GM12872 (cell line): ENCODE data around the gene LRRN4.

Experiments used
- TF ChIP-seq, protein P1 (sequence below): IDR thresholded peaks from 3 replicates; pipeline ENCODE4 v1.5.1; 2011; ENCODE audit warnings: low read depth, mild to moderate bottlenecking, low read length, moderate library complexity; ENCODE audit not compliant: insufficient read depth

The LRRN4 gene

DNA sequence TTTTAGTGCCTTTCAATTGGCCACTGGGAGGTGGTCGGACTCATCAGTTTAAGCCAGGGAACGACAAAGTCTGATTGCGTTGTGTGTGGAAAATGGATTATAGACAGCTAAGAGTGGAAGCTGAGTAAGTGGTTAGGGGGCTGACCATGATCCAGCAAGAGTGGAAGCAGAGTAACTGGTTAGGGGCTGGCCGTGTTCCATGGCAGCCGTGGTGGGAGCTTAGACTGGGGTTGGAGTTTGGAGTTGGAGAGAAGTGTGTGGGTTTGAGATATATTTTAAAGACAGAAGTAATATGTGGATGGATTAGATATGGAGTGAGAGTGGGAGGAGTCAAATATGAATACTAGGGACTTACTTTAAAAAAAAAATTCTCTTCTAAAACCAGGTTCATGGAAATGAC is 41.7 kb downstream of the LRRN4 start:
- TF ChIP-seq, protein P1, sequence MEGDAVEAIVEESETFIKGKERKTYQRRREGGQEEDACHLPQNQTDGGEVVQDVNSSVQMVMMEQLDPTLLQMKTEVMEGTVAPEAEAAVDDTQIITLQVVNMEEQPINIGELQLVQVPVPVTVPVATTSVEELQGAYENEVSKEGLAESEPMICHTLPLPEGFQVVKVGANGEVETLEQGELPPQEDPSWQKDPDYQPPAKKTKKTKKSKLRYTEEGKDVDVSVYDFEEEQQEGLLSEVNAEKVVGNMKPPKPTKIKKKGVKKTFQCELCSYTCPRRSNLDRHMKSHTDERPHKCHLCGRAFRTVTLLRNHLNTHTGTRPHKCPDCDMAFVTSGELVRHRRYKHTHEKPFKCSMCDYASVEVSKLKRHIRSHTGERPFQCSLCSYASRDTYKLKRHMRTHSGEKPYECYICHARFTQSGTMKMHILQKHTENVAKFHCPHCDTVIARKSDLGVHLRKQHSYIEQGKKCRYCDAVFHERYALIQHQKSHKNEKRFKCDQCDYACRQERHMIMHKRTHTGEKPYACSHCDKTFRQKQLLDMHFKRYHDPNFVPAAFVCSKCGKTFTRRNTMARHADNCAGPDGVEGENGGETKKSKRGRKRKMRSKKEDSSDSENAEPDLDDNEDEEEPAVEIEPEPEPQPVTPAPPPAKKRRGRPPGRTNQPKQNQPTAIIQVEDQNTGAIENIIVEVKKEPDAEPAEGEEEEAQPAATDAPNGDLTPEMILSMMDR: no peak

DNA sequence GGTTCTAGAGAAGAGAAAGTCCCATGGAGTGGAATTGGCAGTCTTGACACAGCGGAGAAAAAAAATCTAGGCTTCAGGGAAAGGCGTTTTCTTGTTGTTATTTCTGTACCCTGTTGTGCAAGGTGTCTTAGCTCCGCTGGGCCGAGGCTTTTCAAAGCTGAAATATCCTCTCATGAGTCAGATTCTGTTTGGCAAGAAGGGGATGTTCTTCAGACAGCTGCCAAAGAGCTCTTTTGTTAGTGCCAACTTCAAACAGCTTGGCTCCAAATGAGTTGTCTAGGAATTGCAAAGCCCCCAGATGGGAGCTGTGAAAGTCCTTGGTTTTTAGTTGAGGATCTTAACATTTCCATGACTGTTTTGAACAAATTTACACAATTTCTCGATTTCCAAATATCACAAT is 45.6 kb downstream of the LRRN4 start:
- TF ChIP-seq, protein P1: no peak

DNA sequence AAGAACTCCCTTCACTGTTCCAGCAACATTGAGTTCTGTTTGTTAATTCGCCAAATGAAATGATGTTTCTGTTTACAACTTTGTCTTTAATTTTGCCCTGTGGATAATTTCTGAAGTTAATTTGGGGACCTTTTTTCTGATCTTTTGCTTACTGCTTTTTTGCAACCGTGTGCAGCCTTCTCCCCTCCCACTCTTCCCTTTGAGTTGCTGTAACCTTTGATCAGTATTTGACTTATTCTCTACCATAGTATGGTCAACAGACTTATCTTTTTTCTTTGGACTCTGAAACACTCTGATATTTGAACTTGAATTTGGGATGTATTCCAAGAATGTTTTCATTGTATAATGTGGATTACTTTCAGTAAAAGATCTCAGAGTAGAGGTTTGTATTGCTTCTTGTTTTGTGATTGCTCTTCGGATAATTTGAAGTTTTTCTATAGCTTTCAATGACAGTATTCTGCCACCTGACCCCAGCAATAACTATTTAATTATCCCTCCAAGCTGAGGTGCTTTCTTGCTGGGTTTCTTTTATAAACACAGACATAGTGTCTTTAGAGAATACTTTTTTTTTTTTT is 46.2 kb downstream of the LRRN4 start:
- TF ChIP-seq, protein P1: no peak

DNA sequence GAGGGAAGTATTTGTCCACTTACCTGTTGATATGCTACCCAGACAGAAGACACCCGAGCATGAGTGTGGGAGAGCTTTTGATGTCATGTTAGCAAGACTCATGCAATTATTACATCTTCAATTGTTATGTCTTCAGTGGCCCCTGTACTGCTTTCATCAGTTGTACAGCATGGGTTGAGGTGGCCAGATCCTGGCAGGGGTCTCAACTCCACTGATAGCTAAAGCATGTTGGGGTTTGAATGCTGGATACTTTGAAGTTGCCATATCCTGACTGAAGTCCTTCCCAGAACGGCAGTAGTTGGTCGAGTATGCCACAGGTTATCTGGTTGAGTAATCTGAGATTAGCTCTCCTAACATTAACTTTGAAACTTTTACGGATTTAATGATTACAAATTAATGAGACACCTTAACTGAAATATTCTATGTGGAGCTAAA is 46.7 kb downstream of the LRRN4 start:
- TF ChIP-seq, protein P1: no peak

DNA sequence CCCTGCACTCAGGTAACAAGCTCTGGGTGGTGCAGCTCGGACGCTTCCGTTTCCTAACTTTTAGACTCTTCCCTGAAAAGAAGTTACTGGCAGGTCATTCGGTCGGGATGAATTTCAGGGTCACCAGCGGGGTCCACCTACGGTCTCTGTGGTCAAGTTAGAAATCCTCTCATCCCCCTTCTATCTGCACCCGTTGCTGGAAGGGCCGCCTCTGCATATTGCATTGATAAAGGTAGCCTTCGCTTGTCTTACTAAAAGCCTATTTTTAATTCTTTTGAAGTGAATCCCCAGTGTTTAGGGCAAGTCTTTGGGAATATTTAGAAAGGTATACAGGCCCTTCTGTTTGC is 47.3 kb downstream of the LRRN4 start:
- TF ChIP-seq, protein P1: no peak

DNA sequence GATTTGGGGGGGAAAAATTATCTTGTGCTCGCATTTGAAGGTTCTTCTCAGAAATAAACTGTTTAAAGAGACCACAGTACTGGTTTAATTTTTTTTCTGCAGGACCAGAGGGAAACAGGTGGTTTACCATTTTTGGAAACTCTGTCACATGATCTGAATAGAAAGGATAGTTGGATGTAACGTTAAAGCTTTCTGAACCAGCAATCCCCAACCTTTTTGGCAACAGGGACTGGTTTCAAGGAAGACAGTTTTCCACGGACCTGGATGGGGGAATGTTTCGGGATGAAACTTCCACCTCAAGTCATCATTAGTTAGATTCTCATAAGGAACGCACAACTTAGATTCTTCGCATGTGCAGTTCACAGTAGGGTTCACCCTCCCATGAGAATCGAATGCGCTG is 53.0 kb downstream of the LRRN4 start:
- TF ChIP-seq, protein P1: no peak

DNA sequence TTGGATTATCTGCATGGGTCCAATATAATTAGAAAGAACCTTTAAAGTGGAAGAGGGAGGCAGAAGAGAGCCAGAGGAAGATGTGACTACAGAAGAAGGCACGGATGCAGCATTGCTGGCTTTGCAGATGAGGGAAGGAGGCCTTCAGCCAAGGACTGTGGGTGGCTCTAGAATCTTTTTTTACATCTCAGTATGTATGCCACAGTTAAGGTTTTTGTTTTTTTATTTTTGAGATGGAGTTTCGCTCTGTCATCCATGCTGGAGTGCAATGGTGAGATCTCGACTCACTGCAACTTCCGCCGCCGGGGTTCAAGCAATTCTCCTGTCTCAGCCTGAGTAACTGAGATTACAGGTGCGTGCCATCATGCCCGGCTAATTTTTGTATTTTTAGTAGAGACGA is 54.1 kb downstream of the LRRN4 start:
- TF ChIP-seq, protein P1: no peak

DNA sequence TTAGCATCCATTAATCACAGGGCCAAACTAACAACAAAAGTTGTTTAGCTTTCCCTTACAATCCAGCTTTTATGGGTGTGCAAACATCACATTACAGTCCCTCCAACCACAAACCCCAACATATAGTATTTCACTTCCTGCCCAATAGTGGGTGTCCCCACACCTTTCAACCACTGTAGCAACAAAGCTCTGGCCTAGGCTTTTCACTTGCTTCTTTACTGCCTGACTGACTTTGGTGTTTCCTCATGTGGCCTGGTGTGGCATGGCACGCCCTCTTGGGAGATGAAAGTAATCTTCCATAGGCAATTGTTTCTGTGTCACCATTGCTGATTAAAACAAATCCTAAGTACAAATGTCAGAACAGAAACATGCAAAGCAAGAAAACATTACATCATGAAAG is 57.1 kb downstream of the LRRN4 start:
- TF ChIP-seq, protein P1: no peak
